Mononuclear cell (primary cell): ENCODE measurements around the gene ERI3. TPM values are rescaled to one million over a fixed set of nuclear protein-coding genes. Genes with fewer than 3 reads are reported as not detected.

Experiments
- H3K27me3 ChIP-seq: 2 replicates; pipeline ENCODE4 v1.6.0; 2011; ENCODE audit warnings: low read length, control low read depth; ENCODE audit not compliant: insufficient read depth
- H3K4me1 ChIP-seq: 2 replicates; pipeline ENCODE4 v1.5.1; 2011; ENCODE audit warnings: mild to moderate bottlenecking, low read length, control low read depth; ENCODE audit not compliant: insufficient read depth
- H3K4me3 ChIP-seq: 2 replicates; pipeline ENCODE4 v1.5.1; 2011; ENCODE audit warnings: mild to moderate bottlenecking, low read length, moderate library complexity
- H3K9me3 ChIP-seq: 2 replicates; pipeline ENCODE4 v1.5.1; 2011; ENCODE audit warnings: low read depth, mild to moderate bottlenecking, control low read depth, low read length
- total RNA-seq: library from RNA; depleted of rRNA; stranded (reverse); fragments of >200 nt; gene quantifications from one replicate; pipeline ENCODE4 v1.2.3, GENCODE V29; 2012

The ERI3 gene, protein sequence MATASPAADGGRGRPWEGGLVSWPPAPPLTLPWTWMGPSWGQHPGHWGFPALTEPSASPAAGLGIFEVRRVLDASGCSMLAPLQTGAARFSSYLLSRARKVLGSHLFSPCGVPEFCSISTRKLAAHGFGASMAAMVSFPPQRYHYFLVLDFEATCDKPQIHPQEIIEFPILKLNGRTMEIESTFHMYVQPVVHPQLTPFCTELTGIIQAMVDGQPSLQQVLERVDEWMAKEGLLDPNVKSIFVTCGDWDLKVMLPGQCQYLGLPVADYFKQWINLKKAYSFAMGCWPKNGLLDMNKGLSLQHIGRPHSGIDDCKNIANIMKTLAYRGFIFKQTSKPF
- 11.3 TPM for total RNA-seq

- H3K9me3 ChIP-seq: no peaks in the 10 kb centered on the region
- no peaks in the 10 kb centered on the region for H3K27me3 ChIP-seq
- peaks cover 21% of the 10 kb centered on the region for H3K4me1 ChIP-seq
- H3K4me3 ChIP-seq: peak within 1 kb of the TSS; percentile 70
These were observed at the start of gene ERI3 for GRCh38 chr1:44354840-44355581. Gene ERI3 (minus strand): TSS chr1:44355257. CDS start chr1:44355026, 231 bp downstream.

DNA sequence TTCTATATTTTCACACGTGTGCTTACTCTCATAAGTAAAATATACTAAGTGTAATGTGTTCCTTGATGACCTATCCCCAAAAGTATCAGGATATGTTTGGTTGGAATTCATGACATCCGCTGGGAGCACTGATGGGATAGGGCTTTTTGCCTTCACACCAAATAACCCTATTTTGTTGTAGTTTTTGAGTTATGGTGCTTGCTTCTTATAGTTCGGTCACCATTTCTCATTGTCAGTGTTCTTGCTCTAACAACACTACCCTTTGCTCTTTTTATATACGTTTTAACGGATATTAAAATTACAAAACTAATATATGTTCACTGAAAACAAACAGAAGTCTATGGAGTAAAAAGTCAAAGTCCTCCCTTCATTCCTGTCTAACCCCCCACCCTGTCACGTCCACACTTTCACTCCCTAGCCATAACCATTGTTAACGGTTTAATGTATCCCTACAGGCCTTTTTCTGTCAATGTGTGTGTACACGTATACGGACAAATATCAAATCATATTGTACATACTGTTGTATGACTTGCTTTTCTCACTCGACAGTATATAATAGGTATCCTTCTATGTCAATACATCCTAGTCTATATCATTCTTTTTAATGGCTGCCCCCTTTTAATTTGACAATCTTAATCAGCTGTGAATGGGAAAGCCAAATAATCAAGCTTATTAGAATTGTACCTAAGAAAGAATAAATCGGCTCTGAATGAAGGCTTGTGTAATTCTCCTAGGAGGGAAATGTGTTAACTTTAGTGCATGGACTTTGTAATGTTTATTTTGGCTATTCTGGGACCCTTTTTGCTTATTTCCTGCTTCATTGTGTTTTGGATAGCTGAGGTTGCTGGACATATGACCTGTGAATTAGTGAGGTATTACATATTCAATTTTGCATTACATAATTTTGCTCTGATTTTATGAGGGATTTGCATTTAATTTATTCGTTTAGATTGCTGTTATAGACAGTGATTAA is 46.5 kb upstream of the ERI3 start:
- H3K27me3 ChIP-seq: peaks cover 49% of the 10 kb centered on the region
- H3K4me1 ChIP-seq: peaks cover 19% of the 10 kb centered on the region
- no peaks in the 10 kb centered on the region for H3K9me3 ChIP-seq
- no peak overlapping the region for H3K4me3 ChIP-seq

- peaks cover 15% of the 10 kb centered on the region for H3K27me3 ChIP-seq
- H3K4me3 ChIP-seq: no peak overlapping the region
- no peaks in the 10 kb centered on the region for H3K9me3 ChIP-seq
- no peaks in the 10 kb centered on the region for H3K4me1 ChIP-seq
These were observed 35.2 kb upstream of the ERI3 start for GRCh38 chr1:44390277-44390676.

DNA sequence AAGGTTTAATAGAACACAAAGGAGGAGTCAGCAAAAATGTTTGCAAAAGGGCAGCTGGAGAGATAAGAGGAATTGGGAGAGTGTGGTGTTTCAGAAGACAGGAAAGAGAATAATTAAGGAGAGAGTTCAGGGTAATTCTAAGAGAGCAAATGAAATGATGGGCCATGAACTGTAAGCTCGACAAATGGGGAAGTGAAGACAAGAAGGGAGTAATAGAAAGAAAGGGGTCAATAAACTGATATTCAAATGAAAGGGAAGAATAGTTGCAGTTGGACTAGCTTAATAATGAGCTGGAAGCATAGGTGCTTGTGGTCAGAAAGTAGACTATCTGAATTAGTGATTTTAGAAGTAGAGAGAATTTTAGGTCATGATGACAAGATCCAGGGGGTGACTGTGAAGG is 34.4 kb upstream of the ERI3 start:
- no peaks in the 10 kb centered on the region for H3K9me3 ChIP-seq
- no peak overlapping the region for H3K4me3 ChIP-seq
- H3K4me1 ChIP-seq: no peaks in the 10 kb centered on the region
- H3K27me3 ChIP-seq: peaks cover 6% of the 10 kb centered on the region

- H3K4me1 ChIP-seq: no peaks in the 10 kb centered on the region
- peaks cover 4% of the 10 kb centered on the region for H3K27me3 ChIP-seq
- H3K4me3 ChIP-seq: no peak overlapping the region
- H3K9me3 ChIP-seq: no peaks in the 10 kb centered on the region
These were observed 33.5 kb upstream of the ERI3 start for GRCh38 chr1:44388551-44388950.

GRCh38 chr1:44380666-44381177 is 25.7 kb upstream of the ERI3 start:
- Histone ChIP-seq H3K9me3 (no peaks in the 10 kb centered on the region), H3K4me3 (no peak overlapping the region), H3K27me3 (no peaks in the 10 kb centered on the region), H3K4me1 (no peaks in the 10 kb centered on the region)

- H3K27me3 ChIP-seq: no peaks in the 10 kb centered on the region
- H3K4me1 ChIP-seq: no peaks in the 10 kb centered on the region
These were observed 23.1 kb upstream of the ERI3 start for GRCh38 chr1:44377925-44378784.

DNA sequence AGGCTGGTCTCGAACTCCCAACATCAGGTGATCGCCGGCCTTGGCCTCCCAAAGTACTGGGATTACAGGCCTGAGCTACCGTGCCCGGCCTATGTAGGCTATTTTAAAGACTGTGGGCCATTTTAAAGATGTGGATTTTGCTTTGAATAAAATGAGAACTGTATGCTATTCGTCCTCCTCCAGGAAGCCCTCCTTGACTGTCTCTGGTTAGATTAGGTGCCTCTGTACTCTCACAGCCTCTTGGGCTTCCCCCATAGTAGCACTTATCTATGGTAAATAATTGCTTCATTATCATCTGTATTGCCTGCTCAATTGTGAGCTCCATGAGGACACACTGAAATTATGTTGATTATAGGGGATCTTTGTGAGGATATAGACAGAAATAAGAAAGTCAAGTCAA is 20.5 kb upstream of the ERI3 start:
- no peaks in the 10 kb centered on the region for H3K4me1 ChIP-seq
- no peaks in the 10 kb centered on the region for H3K9me3 ChIP-seq
- H3K27me3 ChIP-seq: no peaks in the 10 kb centered on the region
- H3K4me3 ChIP-seq: no peak overlapping the region

More at GRCh38 chr1:44377925-44378784, 23.1 kb upstream of the ERI3 start:
- no peak overlapping the region for H3K4me3 ChIP-seq
- H3K9me3 ChIP-seq: no peaks in the 10 kb centered on the region

GRCh38 chr1:44371206-44371605 is 16.1 kb upstream of the ERI3 start:
- Histone ChIP-seq H3K4me3 (no peak overlapping the region), H3K9me3 (no peaks in the 10 kb centered on the region), H3K4me1 (no peaks in the 10 kb centered on the region), H3K27me3 (no peaks in the 10 kb centered on the region)

DNA sequence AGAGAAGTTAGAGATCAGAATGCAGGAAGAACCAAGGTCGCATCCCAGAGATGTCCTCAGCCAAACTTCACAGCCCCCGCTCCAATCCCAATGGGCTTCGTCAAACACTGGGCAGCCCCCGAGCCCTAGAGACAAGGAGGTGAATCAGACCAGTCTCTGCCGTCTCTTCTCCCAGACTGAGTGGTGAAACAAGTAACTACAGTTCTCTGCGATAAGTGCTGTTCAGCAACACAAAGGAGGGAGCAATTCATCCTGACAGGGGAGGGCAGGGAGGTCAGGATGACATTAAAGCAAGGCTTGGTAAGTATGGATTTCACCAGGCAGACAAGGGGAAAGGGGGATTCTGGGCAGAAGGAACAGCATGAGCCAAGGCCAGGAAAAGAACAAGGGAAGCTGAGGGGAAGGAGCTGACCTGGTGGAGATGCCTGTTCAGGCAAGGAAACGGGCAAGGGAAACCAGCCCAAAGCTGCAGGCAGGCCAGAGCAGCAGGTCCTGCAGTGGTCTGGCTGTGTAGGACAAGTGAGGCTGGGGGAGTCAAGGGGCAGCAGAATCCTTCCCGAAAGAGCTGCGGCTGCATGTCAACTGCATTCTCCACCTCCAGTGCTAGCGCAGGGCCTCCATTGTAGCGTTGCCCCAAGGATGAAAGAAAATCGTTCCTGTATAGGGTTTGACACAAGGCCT is 13.6 kb upstream of the ERI3 start:
- no peaks in the 10 kb centered on the region for H3K9me3 ChIP-seq
- no peaks in the 10 kb centered on the region for H3K27me3 ChIP-seq
- no peaks in the 10 kb centered on the region for H3K4me1 ChIP-seq
- H3K4me3 ChIP-seq: no peak overlapping the region

DNA sequence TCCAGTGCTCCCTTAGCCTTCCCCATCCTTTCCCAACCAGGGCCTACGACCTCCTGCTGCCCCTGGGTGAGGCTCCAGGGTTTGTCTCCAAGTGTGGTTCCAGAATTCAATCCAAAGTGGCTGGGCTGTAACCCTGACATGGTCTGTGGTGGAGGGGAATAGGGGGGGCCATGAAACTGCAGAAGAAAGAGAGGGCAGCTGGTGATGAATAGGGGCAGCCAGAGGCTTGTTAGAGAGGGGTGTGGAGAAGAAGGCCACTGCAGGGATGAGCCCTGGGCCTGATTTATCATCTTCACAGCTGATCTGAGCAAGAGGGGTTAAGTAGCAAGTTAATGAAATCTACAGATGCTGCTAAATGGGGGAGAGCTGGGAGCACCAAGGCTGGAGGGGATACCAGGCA is 12.9 kb upstream of the ERI3 start:
- no peaks in the 10 kb centered on the region for H3K9me3 ChIP-seq
- no peak overlapping the region for H3K4me3 ChIP-seq
- H3K4me1 ChIP-seq: no peaks in the 10 kb centered on the region
- H3K27me3 ChIP-seq: no peaks in the 10 kb centered on the region

GRCh38 chr1:44366371-44366975 is 11.4 kb upstream of the ERI3 start:
- H3K9me3 ChIP-seq: no peaks in the 10 kb centered on the region
- no peaks in the 10 kb centered on the region for H3K4me1 ChIP-seq
- no peak overlapping the region for H3K4me3 ChIP-seq
- H3K27me3 ChIP-seq: no peaks in the 10 kb centered on the region

GRCh38 chr1:44361478-44361877 is 6.4 kb upstream of the ERI3 start:
- Histone ChIP-seq H3K9me3 (no peaks in the 10 kb centered on the region), H3K4me1 (no peaks in the 10 kb centered on the region), H3K4me3 (no peak overlapping the region), H3K27me3 (no peaks in the 10 kb centered on the region)
